Tibial artery (tissue), 4 donors: ENCODE results near the gene TRMT1L.

ENCODE experiments used
- DNase-seq, 2 donors: peaks; one replicate each; pipeline ENCODE4 v3.0.0-alpha.2; 2019
- H3K27ac ChIP-seq, 2 donors: fragments of 200-600 bp; sonication (generic) in 1 of 2; 1 replicate in 1 of 2; 2 replicates in 1 of 2; pipeline ENCODE4 v1.5.1; 2018 to 2019; ENCODE audit warnings: mild to moderate bottlenecking in 1 of 2
- H3K27me3 ChIP-seq, 2 donors: fragments of 200-600 bp; sonication (generic) in 1 of 2; one replicate each; pipeline versions ENCODE4 v1.5.1 to v1.6.0; 2016 to 2019
- H3K36me3 ChIP-seq, 3 donors: fragments of 200-600 bp; sonication (generic) in 2 of 3; one replicate each; pipeline ENCODE4 v1.5.1; 2016 to 2019; ENCODE audit warnings: mild to moderate bottlenecking in 2 of 3
- H3K4me1 ChIP-seq, 4 donors: fragments of 200-600 bp; sonication (generic) in 2 of 4; 1 replicate in 3 of 4; 2 replicates in 1 of 4; pipeline ENCODE4 v1.5.1; 2016 to 2019
- H3K4me3 ChIP-seq, 2 donors: fragments of 200-600 bp; sonication (generic) in 1 of 2; 1 replicate in 1 of 2; 2 replicates in 1 of 2; pipeline ENCODE4 v1.5.1; 2018 to 2019; ENCODE audit warnings: mild to moderate bottlenecking in 2 of 2
- H3K9me3 ChIP-seq, 3 donors: fragments of 200-600 bp; sonication (generic) in 1 of 3; one replicate each; pipeline ENCODE4 v1.5.1; 2016 to 2019
- intact Hi-C: fragments of 100-400 bp; cut with DNase I; formaldehyde crosslinking; loops from one replicate; pipeline ENCODE4 v1.15.0; 2023; ENCODE audit warnings: low total_unique reads
- TF ChIP-seq, protein P1 (sequence below), 2 experiments: fragments of 200-600 bp in 1 of 2; fragments of 450-650 bp in 1 of 2; IDR thresholded peaks; one replicate each; pipeline ENCODE4 v1.5.1; 2017 to 2019; ENCODE audit warnings: antibody characterized with exemption in 2 of 2, mild to moderate bottlenecking in 1 of 2, moderate library complexity in 1 of 2

The TRMT1L gene

DNA sequence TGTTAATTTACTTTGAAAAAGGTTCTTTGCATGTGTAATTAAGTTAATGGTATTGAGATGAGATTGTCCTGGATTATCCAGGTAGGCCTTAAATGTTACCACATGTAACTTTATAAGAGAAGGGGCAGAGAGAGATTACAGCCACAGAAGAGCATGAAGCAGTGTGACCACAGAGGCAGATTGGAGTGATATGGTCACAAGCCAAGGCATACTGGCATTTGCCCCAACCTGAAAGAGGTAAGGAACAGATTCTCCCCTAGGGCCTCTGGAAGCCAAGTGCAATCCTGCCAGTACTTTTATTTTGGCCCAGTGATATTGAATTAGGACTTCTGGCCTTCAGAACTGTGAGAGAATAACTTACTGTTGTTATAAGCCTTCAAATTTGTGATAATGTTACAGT lies 88.4 kb downstream of the TRMT1L start:
- no peak overlapping the region for H3K4me3 ChIP-seq
- no peak for DNase-seq
- H3K9me3 ChIP-seq, result no peaks in the 10 kb centered on the region
- no peaks in the 10 kb centered on the region for H3K27me3 ChIP-seq
- intact Hi-C loops, result no loop called here
- H3K36me3 ChIP-seq, result no peaks in the 10 kb centered on the region
- H3K27ac ChIP-seq, result no peak overlapping the region
- TF ChIP-seq, protein P1, sequence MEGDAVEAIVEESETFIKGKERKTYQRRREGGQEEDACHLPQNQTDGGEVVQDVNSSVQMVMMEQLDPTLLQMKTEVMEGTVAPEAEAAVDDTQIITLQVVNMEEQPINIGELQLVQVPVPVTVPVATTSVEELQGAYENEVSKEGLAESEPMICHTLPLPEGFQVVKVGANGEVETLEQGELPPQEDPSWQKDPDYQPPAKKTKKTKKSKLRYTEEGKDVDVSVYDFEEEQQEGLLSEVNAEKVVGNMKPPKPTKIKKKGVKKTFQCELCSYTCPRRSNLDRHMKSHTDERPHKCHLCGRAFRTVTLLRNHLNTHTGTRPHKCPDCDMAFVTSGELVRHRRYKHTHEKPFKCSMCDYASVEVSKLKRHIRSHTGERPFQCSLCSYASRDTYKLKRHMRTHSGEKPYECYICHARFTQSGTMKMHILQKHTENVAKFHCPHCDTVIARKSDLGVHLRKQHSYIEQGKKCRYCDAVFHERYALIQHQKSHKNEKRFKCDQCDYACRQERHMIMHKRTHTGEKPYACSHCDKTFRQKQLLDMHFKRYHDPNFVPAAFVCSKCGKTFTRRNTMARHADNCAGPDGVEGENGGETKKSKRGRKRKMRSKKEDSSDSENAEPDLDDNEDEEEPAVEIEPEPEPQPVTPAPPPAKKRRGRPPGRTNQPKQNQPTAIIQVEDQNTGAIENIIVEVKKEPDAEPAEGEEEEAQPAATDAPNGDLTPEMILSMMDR (IDR thresholded peaks at IDR 0.05), result no peak
- H3K4me1 ChIP-seq, result peaks cover 0 to 4% (median 0%) of the 10 kb centered on the region in 4 donors
